ENCODE measurements around the gene TAX1BP3.

Gene TAX1BP3

DNA sequence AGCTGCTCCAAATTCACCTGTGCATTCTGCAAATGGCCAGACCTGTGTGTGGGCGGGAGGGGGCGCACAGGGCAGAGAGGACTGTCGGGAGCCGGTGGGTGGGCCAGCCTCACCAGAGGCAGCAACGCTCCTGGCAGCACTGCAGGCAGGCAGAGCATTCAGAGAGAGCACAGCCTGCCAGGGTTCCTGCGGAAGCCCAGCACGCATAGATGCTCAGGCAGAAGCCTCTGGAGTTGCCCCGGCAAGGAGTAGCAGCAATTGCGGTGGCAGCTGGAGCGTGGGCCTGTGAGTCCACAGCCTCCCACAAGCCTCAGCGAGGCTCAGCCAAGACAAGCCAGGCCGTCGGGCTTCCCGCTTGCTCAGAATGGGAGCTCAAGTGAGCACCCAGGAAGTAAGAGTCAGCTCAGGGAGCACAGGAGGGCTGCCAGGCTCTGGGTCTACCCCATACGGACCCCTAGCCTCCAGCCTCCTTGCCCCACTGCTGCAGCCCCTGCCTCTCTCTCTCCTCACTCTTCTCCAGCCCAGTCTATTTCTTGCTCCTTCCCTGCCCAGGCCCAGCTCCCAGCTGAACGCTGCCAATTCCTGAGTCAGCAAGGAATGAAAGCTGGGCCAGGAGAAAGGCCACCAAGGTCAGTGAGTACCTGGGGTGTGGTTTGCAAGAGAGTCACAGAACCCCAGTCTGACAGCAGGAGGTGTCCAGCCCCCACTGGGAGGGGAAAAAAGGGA, 9.9 kb upstream of the TAX1BP3 start:
- H3K27ac Mint-ChIP-seq: no peak overlapping the region
- no peak overlapping the region for H3K4me3 Mint-ChIP-seq
- H3K36me3 Mint-ChIP-seq: peaks cover 2% of the 10 kb centered on the region
- H3K9me3 Mint-ChIP-seq (ENCODE audit: low read depth): no peaks in the 10 kb centered on the region
- H3K27me3 Mint-ChIP-seq: no peaks in the 10 kb centered on the region
- peaks cover 5% of the 10 kb centered on the region for H3K4me1 Mint-ChIP-seq (ENCODE audit: low read depth)

GRCh38 chr17:3675886-3676285, 7.5 kb upstream of the TAX1BP3 start:
- H3K27me3 Mint-ChIP-seq: no peaks in the 10 kb centered on the region
- no peaks in the 10 kb centered on the region for H3K9me3 Mint-ChIP-seq (ENCODE audit: low read depth)
- no peak overlapping the region for H3K27ac Mint-ChIP-seq

DNA sequence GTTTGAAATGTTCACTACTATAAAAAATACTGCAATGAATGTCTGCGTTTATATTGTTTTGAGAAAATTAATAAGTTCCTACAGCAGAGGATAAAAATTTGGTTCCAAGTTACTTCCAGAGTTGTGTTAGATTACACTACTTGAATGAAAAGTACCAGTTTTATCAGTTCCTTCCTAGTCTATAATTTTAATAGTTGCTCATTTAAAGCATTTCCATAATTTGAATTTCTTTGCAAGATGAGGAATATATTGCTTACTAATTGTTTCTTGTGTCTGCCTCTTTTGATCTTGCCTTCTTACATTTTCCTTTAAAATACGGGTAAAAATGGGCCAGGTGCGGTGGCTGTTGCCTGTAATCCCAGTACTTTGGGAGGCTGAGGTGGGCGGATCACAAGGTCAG, 4.2 kb upstream of the TAX1BP3 start:
- no peaks in the 10 kb centered on the region for H3K9me3 Mint-ChIP-seq (ENCODE audit: low read depth)
- H3K4me3 Mint-ChIP-seq: no peak overlapping the region
- H3K4me1 Mint-ChIP-seq (ENCODE audit: low read depth): peaks cover 16% of the 10 kb centered on the region
- peaks cover 4% of the 10 kb centered on the region for H3K36me3 Mint-ChIP-seq
- H3K27ac Mint-ChIP-seq: no peak overlapping the region
- no peaks in the 10 kb centered on the region for H3K27me3 Mint-ChIP-seq

More at GRCh38 chr17:3675886-3676285, 7.5 kb upstream of the TAX1BP3 start:
- H3K36me3 Mint-ChIP-seq: peaks cover 4% of the 10 kb centered on the region
- no peak overlapping the region for H3K4me3 Mint-ChIP-seq
- peaks cover 2% of the 10 kb centered on the region for H3K4me1 Mint-ChIP-seq (ENCODE audit: low read depth)

DNA sequence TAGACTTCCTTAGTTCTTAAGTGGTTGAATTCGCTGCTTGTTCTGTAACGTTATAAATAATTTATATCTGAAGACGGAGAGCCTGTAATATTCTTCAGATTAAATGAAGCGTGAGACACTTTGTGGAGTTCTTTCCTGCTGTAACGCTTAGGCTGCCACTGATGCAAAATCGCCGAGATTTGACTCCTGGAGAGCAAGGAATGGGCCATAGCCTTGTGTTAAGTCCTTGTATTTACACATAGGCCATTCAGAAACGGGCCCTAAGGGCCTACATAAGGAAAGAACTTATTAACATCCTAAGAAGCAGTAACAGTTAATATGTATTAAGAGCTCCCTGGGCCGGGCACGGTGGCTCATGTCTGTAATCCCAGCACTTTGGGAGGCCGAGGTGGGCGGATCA, 1.2 kb upstream of the TAX1BP3 start:
- H3K36me3 Mint-ChIP-seq: peaks cover 2% of the 10 kb centered on the region
- peak overlapping the region; percentile 96 for H3K4me3 Mint-ChIP-seq
- peaks cover 24% of the 10 kb centered on the region for H3K4me1 Mint-ChIP-seq (ENCODE audit: low read depth)

DNA sequence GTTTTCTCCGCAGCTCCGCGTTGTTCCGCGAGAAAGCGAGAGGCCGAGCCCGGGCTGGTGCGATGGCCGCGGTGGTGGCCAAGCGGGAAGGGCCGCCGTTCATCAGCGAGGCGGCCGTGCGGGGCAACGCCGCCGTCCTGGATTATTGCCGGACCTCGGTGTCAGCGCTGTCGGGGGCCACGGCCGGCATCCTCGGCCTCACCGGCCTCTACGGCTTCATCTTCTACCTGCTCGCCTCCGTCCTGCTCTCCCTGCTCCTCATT, 638 bp upstream of the TAX1BP3 start:
- no peaks in the 10 kb centered on the region for H3K9me3 Mint-ChIP-seq (ENCODE audit: low read depth)
- peak overlapping the region; percentile 96 for H3K4me3 Mint-ChIP-seq
- H3K36me3 Mint-ChIP-seq: peaks cover 2% of the 10 kb centered on the region
- peaks cover 24% of the 10 kb centered on the region for H3K4me1 Mint-ChIP-seq (ENCODE audit: low read depth)
- H3K27me3 Mint-ChIP-seq: no peaks in the 10 kb centered on the region
- peak overlapping the region; percentile 93 for H3K27ac Mint-ChIP-seq

More for the DNA sequence above, 1.2 kb upstream of the TAX1BP3 start:
- H3K9me3 Mint-ChIP-seq (ENCODE audit: low read depth): no peaks in the 10 kb centered on the region
- H3K27me3 Mint-ChIP-seq: no peaks in the 10 kb centered on the region
- H3K27ac Mint-ChIP-seq: peak overlapping the region; percentile 93

GRCh38 chr17:3667366-3668278, 756 bp downstream of the TAX1BP3 start:
- Mint-ChIP-seq H3K27me3 (no peaks in the 10 kb centered on the region), H3K4me3 (peak overlapping the region; percentile 96), H3K27ac (peak overlapping the region; percentile 64), H3K4me1 (ENCODE audit: low read depth) (peaks cover 24% of the 10 kb centered on the region), H3K9me3 (ENCODE audit: low read depth) (no peaks in the 10 kb centered on the region), H3K36me3 (peaks cover 2% of the 10 kb centered on the region)

DNA sequence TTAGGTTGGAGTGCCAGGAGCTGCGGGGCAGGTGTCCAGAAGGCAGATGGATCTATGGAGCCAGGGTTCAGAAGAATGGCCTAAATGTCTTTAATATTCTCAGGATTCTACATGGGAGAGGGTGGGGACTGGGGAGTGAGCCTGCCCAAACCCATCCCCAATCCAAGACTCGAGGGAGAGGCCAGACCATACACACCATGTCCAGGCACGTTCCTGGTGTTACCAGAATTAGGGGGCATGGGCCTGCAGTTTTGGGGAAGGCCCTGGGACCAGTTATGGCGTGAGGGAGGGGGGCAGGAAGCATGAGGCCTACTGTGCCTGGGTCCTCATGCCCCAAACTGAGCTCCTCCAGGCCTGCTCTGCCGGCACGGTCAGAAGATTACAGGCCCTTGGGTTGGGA, 1.9 kb downstream of the TAX1BP3 start:
- Mint-ChIP-seq H3K9me3 (ENCODE audit: low read depth) (no peaks in the 10 kb centered on the region), H3K36me3 (no peaks in the 10 kb centered on the region), H3K27me3 (no peaks in the 10 kb centered on the region), H3K4me1 (ENCODE audit: low read depth) (peaks cover 23% of the 10 kb centered on the region), H3K4me3 (peak overlapping the region; percentile 82), H3K27ac (no peak overlapping the region)

- no peaks in the 10 kb centered on the region for H3K9me3 Mint-ChIP-seq (ENCODE audit: low read depth)
- H3K4me3 Mint-ChIP-seq: peak overlapping the region; percentile 61
- peaks cover 22% of the 10 kb centered on the region for H3K4me1 Mint-ChIP-seq (ENCODE audit: low read depth)
- no peaks in the 10 kb centered on the region for H3K27me3 Mint-ChIP-seq
- no peak overlapping the region for H3K27ac Mint-ChIP-seq
- H3K36me3 Mint-ChIP-seq: no peaks in the 10 kb centered on the region
These were observed 2.5 kb downstream of the TAX1BP3 start for GRCh38 chr17:3665834-3666233.

DNA sequence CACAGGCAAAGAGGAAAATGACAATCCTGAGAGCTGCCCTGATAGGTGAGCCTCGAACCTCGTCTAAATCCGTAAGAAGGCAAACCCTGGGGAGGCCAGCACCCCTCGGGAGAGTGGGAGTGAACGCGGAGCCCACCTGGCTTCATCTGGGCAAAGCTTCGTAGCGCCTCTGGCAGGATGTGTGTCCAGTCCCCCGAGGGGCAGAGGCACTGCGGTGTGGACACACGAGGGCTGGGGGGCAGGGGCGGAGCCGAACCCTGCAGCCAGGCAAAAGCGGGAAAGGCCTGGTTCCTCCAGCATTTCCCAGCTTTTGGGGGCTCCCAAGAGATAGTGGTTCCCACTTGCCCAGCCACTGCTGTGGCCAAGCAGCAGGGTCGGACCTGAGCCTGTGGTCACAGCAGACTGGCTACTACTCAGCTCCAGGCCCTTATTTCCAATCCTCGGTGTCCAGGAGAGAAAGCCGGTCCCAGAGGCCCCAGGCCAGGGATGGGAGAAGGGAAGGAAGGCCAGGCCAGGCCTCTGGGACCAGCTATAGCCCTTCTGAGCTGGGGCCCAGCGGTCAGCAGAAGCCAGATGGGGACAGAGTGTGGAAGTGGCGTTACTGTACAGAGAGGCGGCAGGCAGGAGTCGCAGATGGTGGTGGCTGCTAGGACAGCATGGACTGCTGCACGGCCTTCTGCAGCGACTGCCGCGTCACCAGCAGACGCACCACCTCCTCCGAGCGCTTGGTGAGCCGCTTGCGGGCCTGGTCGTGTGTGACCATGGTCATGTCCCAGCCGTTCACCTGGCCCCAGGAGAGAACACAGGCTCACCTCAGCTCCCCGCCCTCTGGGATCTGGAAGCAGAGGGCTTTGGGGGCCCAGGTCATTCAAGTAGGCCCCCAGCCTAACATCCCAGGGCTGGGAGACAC, 5.0 kb downstream of the TAX1BP3 start:
- H3K9me3 Mint-ChIP-seq (ENCODE audit: low read depth): no peaks in the 10 kb centered on the region
- no peak overlapping the region for H3K27ac Mint-ChIP-seq
- no peak overlapping the region for H3K4me3 Mint-ChIP-seq
- peaks cover 11% of the 10 kb centered on the region for H3K4me1 Mint-ChIP-seq (ENCODE audit: low read depth)
- H3K36me3 Mint-ChIP-seq: no peaks in the 10 kb centered on the region
- H3K27me3 Mint-ChIP-seq: no peaks in the 10 kb centered on the region

DNA sequence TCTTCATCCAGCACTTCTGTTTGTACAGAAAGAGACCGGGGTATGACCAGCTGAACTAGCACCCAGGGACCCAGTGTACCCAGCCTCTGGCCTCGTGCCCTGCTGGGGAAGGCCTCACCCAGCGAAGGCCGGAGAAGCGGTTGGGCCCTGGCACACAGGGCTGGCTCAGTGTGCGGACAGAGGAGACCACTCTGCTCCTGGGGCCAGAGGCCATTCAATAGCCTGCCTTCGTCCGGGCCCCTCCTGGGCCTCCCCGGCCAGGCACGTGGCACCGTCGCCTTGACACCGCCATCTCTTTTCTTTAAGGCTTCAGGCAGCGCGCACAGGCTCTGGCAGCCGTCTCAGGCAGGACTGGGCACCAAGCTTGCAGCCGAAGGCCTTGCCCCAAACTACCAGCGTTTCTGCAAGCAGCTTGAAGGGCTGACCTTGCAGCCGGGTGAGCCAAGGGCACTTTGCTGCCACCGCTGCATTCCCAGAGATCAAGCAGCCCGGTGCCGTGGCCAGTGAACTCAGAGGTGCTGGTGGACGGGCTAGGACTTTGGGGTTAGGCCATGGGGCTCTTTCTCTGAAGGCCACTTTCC, 8.0 kb downstream of the TAX1BP3 start:
- Mint-ChIP-seq H3K27me3 (no peaks in the 10 kb centered on the region), H3K4me3 (no peak overlapping the region), H3K36me3 (no peaks in the 10 kb centered on the region), H3K9me3 (ENCODE audit: low read depth) (no peaks in the 10 kb centered on the region), H3K27ac (no peak overlapping the region), H3K4me1 (ENCODE audit: low read depth) (peaks cover 3% of the 10 kb centered on the region)

- Mint-ChIP-seq H3K27ac (no peak overlapping the region), H3K4me3 (no peak overlapping the region), H3K36me3 (no peaks in the 10 kb centered on the region), H3K9me3 (ENCODE audit: low read depth) (no peaks in the 10 kb centered on the region), H3K4me1 (ENCODE audit: low read depth) (no peaks in the 10 kb centered on the region), H3K27me3 (no peaks in the 10 kb centered on the region)
These were observed 8.8 kb downstream of the TAX1BP3 start for GRCh38 chr17:3659541-3660111.

GRCh38 chr17:3658784-3659449, 9.5 kb downstream of the TAX1BP3 start:
- Mint-ChIP-seq H3K27ac (no peak overlapping the region), H3K27me3 (no peaks in the 10 kb centered on the region), H3K4me3 (no peak overlapping the region), H3K9me3 (ENCODE audit: low read depth) (no peaks in the 10 kb centered on the region), H3K4me1 (ENCODE audit: low read depth) (no peaks in the 10 kb centered on the region), H3K36me3 (no peaks in the 10 kb centered on the region)

DNA sequence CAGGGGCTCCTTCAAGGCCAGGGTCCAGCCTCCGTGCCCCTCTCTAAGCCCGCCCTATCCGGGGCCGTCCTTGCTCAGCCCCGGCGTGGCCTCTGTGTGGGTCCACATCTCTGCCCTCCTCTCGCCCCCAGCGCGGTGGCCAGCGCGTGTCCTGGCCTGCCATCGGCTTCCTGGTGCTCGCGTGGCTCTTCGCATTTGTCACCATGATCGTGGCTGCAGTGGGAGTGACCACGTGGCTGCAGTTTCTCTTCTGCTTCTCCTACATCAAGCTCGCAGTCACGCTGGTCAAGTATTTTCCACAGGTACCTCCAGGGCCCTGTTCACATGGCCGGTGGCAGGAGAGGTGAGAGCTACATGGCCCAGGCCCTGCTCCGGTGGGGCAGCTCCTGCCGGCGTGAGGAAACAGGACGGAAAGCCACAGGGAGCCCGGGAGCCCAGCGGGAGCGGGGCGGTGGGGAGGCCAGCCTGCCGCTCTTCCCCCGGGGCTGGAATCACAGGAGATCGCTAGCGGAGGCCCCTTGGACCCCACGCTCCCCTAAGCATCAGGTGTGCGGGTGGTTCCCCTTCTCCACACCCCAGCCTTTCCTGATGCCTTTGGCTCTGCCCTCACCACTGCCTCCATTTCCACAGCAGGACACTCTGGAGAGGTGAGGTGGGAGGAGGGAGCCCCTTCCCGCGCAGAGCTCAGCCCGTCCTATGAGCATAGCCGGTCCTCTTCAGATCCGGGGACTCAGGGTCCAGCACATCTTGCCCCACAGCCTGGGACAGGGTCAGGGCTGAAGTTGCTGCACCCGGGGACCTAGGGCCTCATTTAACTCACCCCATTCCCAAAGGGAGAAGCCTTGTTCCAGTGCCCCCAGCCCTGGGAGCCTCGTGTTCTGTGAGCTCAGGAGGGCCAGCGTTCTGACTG, 10.2 kb downstream of the TAX1BP3 start:
- Mint-ChIP-seq H3K9me3 (ENCODE audit: low read depth) (no peaks in the 10 kb centered on the region), H3K27me3 (no peaks in the 10 kb centered on the region), H3K4me3 (no peak overlapping the region), H3K4me1 (ENCODE audit: low read depth) (no peaks in the 10 kb centered on the region), H3K27ac (no peak overlapping the region), H3K36me3 (no peaks in the 10 kb centered on the region)

All from activated naive CD8-positive, alpha-beta T cell (primary cell).